ENCODE data around the gene NHP2. TPM values are rescaled to one million over a fixed set of nuclear protein-coding genes. Genes with fewer than 3 reads are reported as not detected.

Gene NHP2
- total RNA-seq, 1 experiment from 2014 or later: 263 TPM

DNA sequence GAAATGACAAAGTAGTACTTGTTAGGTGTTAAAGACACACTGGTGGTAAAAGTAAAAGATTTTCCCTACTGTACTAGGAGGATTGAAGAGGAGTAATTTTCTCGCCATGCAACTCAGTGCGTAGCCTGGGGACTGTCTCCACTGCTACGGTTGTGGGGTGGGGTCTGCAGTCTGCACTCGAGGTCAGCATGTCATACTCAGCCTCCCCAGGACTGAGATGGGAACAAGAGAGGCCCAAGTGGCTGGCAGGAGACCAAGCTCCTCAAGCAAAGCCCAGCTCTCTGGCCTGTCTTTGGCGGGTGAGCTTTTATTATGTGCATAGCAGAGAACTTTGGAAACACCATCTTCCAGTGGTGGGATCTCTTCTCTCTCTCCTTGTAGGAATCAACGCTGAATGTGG is 10.4 kb downstream of the NHP2 start:
- no peaks in the 10 kb centered on the region for H3K27me3 Mint-ChIP-seq (ENCODE audit: low read depth)
- TF ChIP-seq NFE2L1 (CRISPR knock-in tag; IDR thresholded peaks at IDR 0.05) (no peak), RORB (CRISPR knock-in tag; IDR thresholded peaks at IDR 0.05) (no peak), ZNF121 (CRISPR knock-in tag; IDR thresholded peaks at IDR 0.05) (no peak), JAZF1 (CRISPR knock-in tag; IDR thresholded peaks at IDR 0.05) (no peak), ZNF232 (CRISPR knock-in tag; IDR thresholded peaks at IDR 0.05) (no peak), FOXP1 (CRISPR knock-in tag; IDR thresholded peaks at IDR 0.05; ENCODE audit: borderline replicate concordance) (no peak), NR2C2 (CRISPR knock-in tag; IDR thresholded peaks at IDR 0.05) (no peak), ETV6 (CRISPR knock-in tag; IDR thresholded peaks at IDR 0.05) (no peak), CREB1 (CRISPR knock-in tag; IDR thresholded peaks at IDR 0.05) (no peak), FOXJ3 (CRISPR knock-in tag; IDR thresholded peaks at IDR 0.05; ENCODE audit: borderline replicate concordance) (no peak), NR3C1 (CRISPR knock-in tag; conservative IDR thresholded peaks at IDR 0.05; ENCODE audit: low read depth) (no peak), TP53 (CRISPR knock-in tag; IDR thresholded peaks at IDR 0.05) (no peak), ZNF671 (CRISPR knock-in tag; IDR thresholded peaks at IDR 0.05) (no peak), ZNF425 (CRISPR knock-in tag; conservative IDR thresholded peaks at IDR 0.05) (no peak)
- TF ChIP-seq, protein P1, sequence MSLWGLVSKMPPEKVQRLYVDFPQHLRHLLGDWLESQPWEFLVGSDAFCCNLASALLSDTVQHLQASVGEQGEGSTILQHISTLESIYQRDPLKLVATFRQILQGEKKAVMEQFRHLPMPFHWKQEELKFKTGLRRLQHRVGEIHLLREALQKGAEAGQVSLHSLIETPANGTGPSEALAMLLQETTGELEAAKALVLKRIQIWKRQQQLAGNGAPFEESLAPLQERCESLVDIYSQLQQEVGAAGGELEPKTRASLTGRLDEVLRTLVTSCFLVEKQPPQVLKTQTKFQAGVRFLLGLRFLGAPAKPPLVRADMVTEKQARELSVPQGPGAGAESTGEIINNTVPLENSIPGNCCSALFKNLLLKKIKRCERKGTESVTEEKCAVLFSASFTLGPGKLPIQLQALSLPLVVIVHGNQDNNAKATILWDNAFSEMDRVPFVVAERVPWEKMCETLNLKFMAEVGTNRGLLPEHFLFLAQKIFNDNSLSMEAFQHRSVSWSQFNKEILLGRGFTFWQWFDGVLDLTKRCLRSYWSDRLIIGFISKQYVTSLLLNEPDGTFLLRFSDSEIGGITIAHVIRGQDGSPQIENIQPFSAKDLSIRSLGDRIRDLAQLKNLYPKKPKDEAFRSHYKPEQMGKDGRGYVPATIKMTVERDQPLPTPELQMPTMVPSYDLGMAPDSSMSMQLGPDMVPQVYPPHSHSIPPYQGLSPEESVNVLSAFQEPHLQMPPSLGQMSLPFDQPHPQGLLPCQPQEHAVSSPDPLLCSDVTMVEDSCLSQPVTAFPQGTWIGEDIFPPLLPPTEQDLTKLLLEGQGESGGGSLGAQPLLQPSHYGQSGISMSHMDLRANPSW (CRISPR knock-in tag; conservative IDR thresholded peaks at IDR 0.05; ENCODE audit: low read depth): no peak
- TF ChIP-seq, protein P2, sequence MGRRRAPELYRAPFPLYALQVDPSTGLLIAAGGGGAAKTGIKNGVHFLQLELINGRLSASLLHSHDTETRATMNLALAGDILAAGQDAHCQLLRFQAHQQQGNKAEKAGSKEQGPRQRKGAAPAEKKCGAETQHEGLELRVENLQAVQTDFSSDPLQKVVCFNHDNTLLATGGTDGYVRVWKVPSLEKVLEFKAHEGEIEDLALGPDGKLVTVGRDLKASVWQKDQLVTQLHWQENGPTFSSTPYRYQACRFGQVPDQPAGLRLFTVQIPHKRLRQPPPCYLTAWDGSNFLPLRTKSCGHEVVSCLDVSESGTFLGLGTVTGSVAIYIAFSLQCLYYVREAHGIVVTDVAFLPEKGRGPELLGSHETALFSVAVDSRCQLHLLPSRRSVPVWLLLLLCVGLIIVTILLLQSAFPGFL (CRISPR knock-in tag; IDR thresholded peaks at IDR 0.05; ENCODE audit: borderline replicate concordance): no peak
- TF ChIP-seq, protein P3, sequence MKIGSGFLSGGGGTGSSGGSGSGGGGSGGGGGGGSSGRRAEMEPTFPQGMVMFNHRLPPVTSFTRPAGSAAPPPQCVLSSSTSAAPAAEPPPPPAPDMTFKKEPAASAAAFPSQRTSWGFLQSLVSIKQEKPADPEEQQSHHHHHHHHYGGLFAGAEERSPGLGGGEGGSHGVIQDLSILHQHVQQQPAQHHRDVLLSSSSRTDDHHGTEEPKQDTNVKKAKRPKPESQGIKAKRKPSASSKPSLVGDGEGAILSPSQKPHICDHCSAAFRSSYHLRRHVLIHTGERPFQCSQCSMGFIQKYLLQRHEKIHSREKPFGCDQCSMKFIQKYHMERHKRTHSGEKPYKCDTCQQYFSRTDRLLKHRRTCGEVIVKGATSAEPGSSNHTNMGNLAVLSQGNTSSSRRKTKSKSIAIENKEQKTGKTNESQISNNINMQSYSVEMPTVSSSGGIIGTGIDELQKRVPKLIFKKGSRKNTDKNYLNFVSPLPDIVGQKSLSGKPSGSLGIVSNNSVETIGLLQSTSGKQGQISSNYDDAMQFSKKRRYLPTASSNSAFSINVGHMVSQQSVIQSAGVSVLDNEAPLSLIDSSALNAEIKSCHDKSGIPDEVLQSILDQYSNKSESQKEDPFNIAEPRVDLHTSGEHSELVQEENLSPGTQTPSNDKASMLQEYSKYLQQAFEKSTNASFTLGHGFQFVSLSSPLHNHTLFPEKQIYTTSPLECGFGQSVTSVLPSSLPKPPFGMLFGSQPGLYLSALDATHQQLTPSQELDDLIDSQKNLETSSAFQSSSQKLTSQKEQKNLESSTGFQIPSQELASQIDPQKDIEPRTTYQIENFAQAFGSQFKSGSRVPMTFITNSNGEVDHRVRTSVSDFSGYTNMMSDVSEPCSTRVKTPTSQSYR (CRISPR knock-in tag; IDR thresholded peaks at IDR 0.05): no peak
- TF ChIP-seq, protein P4, sequence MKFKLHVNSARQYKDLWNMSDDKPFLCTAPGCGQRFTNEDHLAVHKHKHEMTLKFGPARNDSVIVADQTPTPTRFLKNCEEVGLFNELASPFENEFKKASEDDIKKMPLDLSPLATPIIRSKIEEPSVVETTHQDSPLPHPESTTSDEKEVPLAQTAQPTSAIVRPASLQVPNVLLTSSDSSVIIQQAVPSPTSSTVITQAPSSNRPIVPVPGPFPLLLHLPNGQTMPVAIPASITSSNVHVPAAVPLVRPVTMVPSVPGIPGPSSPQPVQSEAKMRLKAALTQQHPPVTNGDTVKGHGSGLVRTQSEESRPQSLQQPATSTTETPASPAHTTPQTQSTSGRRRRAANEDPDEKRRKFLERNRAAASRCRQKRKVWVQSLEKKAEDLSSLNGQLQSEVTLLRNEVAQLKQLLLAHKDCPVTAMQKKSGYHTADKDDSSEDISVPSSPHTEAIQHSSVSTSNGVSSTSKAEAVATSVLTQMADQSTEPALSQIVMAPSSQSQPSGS (CRISPR knock-in tag; IDR thresholded peaks at IDR 0.05; ENCODE audit: borderline replicate concordance, low read depth): no peak
- TF ChIP-seq, protein P5, sequence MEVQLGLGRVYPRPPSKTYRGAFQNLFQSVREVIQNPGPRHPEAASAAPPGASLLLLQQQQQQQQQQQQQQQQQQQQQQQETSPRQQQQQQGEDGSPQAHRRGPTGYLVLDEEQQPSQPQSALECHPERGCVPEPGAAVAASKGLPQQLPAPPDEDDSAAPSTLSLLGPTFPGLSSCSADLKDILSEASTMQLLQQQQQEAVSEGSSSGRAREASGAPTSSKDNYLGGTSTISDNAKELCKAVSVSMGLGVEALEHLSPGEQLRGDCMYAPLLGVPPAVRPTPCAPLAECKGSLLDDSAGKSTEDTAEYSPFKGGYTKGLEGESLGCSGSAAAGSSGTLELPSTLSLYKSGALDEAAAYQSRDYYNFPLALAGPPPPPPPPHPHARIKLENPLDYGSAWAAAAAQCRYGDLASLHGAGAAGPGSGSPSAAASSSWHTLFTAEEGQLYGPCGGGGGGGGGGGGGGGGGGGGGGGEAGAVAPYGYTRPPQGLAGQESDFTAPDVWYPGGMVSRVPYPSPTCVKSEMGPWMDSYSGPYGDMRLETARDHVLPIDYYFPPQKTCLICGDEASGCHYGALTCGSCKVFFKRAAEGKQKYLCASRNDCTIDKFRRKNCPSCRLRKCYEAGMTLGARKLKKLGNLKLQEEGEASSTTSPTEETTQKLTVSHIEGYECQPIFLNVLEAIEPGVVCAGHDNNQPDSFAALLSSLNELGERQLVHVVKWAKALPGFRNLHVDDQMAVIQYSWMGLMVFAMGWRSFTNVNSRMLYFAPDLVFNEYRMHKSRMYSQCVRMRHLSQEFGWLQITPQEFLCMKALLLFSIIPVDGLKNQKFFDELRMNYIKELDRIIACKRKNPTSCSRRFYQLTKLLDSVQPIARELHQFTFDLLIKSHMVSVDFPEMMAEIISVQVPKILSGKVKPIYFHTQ (CRISPR knock-in tag; IDR thresholded peaks at IDR 0.05): no peak
- TF ChIP-seq, protein P6, sequence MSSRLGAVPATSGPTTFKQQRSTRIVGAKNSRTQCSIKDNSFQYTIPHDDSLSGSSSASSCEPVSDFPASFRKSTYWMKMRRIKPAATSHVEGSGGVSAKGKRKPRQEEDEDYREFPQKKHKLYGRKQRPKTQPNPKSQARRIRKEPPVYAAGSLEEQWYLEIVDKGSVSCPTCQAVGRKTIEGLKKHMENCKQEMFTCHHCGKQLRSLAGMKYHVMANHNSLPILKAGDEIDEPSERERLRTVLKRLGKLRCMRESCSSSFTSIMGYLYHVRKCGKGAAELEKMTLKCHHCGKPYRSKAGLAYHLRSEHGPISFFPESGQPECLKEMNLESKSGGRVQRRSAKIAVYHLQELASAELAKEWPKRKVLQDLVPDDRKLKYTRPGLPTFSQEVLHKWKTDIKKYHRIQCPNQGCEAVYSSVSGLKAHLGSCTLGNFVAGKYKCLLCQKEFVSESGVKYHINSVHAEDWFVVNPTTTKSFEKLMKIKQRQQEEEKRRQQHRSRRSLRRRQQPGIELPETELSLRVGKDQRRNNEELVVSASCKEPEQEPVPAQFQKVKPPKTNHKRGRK (CRISPR knock-in tag; IDR thresholded peaks at IDR 0.05; ENCODE audit: borderline replicate concordance): no peak
- peaks cover 5% of the 10 kb centered on the region for H3K4me1 Mint-ChIP-seq
- POLR2A ChIA-PET: interaction anchor here (0.5 to 1.1 kb wide), 4 partner anchors 19 to 208 kb away, joined by 3 to 5 read pairs (median 4); no protein-coding TSS in a partner anchor
- no peak for DNase-seq (ENCODE audit: low spot score)
- ATAC-seq: no peak
- CTCF ChIA-PET: interaction anchor here (3.2 to 7.5 kb wide), 3 partner anchors 19 to 68 kb away, joined by 14 to 111 read pairs (median 39); no protein-coding TSS in a partner anchor
- H3K36me3 Mint-ChIP-seq: peaks cover 76% of the 10 kb centered on the region
- H3K4me3 Mint-ChIP-seq: no peak overlapping the region
- no peaks in the 10 kb centered on the region for H3K9me3 Mint-ChIP-seq
- no peak overlapping the region for H3K27ac Mint-ChIP-seq
